MM.1S (cell line): ENCODE data around the gene UGT2B15.

Experiments used
- CTCF ChIP-seq: fragments of 300-600 bp; sonication (generic); IDR thresholded peaks from 2 replicates; pipeline ENCODE4 v1.5.1; 2016; ENCODE audit warnings: antibody characterized with exemption, low read length, mixed read lengths
- EZH2 ChIP-seq: fragments of 300-600 bp; sonication (generic); optimal IDR thresholded peaks from 2 replicates; pipeline ENCODE3; 2017; ENCODE audit warnings: low read depth, mild to moderate bottlenecking, antibody characterized with exemption, low read length, mixed read lengths

GRCh38 chr4:68658672-68659071, 11.8 kb downstream of the UGT2B15 start:
- TF ChIP-seq CTCF (no peak), EZH2 (no peak)
